ENCODE results near the gene BNC2. TPM values are rescaled to one million over a fixed set of nuclear protein-coding genes. Genes with fewer than 3 reads are reported as not detected.

The BNC2 gene
- total RNA-seq, 1 experiment from 2014 or later: 11.7 TPM

DNA sequence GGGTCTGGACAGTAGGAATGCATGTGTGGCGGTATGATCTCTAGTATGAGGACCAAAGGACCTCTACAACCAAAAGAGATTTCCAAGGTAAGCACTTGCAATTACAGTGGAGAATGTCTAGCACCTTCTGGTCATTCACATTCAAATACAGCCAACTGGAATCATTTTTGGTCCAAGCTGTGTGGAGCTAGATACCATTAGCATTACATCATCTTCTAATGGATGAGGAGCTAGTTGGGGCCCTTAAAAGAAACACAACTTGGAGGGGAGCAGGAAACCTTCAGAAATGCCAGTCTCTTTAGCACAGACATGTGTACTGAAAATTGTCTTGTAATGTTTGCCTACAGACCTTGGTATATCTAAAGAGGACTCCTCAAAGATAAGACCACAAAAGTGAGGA, 244.7 kb downstream of the BNC2 start:
- Histone ChIP-seq H3K27me3 (ENCODE audit: low read length) (no peaks in the 10 kb centered on the region), H3K27ac (ENCODE audit: low read length) (peak overlapping the region; percentile 56; the same call in 1 of the 2 replicates), H3K9me3 (ENCODE audit: low read length) (no peaks in the 10 kb centered on the region), H3K4me1 (ENCODE audit: insufficient read depth, low read length) (peaks cover 23% of the 10 kb centered on the region), H3K4me3 (ENCODE audit: low read length) (no peak overlapping the region), H3K4me2 (ENCODE audit: low read length) (peak overlapping the region; percentile 85), H2AFZ (ENCODE audit: low read length) (no peak overlapping the region), H3K9ac (ENCODE audit: low read length) (no peak overlapping the region), H3K36me3 (ENCODE audit: low read depth, low read length) (no peaks in the 10 kb centered on the region), H3K79me2 (ENCODE audit: low read length) (peaks cover 9% of the 10 kb centered on the region; the same call in 1 of the 2 replicates), H4K20me1 (ENCODE audit: low read length) (no peaks in the 10 kb centered on the region), H3K9me2 (replicated peaks; ENCODE audit: low read length) (no peaks in the 10 kb centered on the region), H3F3A (ENCODE audit: low read length, unreplicated experiment) (no peaks in the 10 kb centered on the region)
- CTCF ChIA-PET: no interaction called here
- intact Hi-C loops (cut with micrococcal nuclease): loop anchor here (5.0 kb wide), 2 partner anchors 76 to 241 kb away; no protein-coding TSS in a partner anchor
- no peak for DNase-seq
- BruUV-seq (replicated peaks): no TSS peak
- POLR2A ChIA-PET (ENCODE audit: unreplicated experiment): no interaction called here
- TF ChIP-seq EZH2phosphoT487 (IDR thresholded peaks at IDR 0.05; ENCODE audit: borderline replicate concordance, low read length): no peak
- TF ChIP-seq EZH2 (IDR thresholded peaks at IDR 0.05; ENCODE audit: low read length, unreplicated experiment): no peak
- TF ChIP-seq, protein P1, sequence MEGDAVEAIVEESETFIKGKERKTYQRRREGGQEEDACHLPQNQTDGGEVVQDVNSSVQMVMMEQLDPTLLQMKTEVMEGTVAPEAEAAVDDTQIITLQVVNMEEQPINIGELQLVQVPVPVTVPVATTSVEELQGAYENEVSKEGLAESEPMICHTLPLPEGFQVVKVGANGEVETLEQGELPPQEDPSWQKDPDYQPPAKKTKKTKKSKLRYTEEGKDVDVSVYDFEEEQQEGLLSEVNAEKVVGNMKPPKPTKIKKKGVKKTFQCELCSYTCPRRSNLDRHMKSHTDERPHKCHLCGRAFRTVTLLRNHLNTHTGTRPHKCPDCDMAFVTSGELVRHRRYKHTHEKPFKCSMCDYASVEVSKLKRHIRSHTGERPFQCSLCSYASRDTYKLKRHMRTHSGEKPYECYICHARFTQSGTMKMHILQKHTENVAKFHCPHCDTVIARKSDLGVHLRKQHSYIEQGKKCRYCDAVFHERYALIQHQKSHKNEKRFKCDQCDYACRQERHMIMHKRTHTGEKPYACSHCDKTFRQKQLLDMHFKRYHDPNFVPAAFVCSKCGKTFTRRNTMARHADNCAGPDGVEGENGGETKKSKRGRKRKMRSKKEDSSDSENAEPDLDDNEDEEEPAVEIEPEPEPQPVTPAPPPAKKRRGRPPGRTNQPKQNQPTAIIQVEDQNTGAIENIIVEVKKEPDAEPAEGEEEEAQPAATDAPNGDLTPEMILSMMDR (conservative IDR thresholded peaks at IDR 0.05; ENCODE audit: low read depth, low read length): no peak
- no peak for ATAC-seq

DNA sequence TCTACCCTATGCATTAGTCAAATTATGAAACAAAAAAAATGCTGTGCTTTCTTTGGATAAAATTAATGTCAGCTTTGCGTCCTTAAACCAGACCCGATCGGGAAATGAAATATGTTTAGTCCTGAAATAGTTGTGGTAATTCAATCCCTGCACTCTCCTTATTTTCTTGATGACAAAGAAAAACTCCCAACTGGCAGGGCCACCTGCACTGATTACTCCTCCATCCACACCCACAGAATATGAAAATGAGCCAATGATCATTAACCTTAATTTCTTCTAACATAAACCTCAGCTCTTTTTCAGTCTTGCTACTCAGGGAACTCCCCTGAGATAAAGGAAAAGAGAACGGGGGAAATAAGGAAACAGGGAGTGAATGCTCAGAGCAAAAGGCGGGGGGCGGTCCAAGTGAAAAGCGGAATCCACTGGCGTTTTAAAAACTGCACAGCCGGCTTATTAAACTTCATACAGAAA, 245.3 kb downstream of the BNC2 start:
- Histone ChIP-seq H3K9ac (ENCODE audit: low read length) (no peak overlapping the region), H3K27ac (ENCODE audit: low read length) (no peak overlapping the region), H3K4me2 (ENCODE audit: low read length) (no peak overlapping the region), H3K9me2 (replicated peaks; ENCODE audit: low read length) (no peaks in the 10 kb centered on the region), H3K79me2 (ENCODE audit: low read length) (peaks cover 9% of the 10 kb centered on the region; the same call in 1 of the 2 replicates), H3K27me3 (ENCODE audit: low read length) (no peaks in the 10 kb centered on the region), H3K9me3 (ENCODE audit: low read length) (no peaks in the 10 kb centered on the region), H3K4me3 (ENCODE audit: low read length) (no peak overlapping the region), H3F3A (ENCODE audit: low read length, unreplicated experiment) (no peaks in the 10 kb centered on the region), H3K4me1 (ENCODE audit: insufficient read depth, low read length) (peaks cover 23% of the 10 kb centered on the region), H3K36me3 (ENCODE audit: low read depth, low read length) (no peaks in the 10 kb centered on the region), H4K20me1 (ENCODE audit: low read length) (no peaks in the 10 kb centered on the region), H2AFZ (ENCODE audit: low read length) (no peak overlapping the region)
- intact Hi-C loops (cut with micrococcal nuclease): loop anchor here (5.0 kb wide), 2 partner anchors 77 to 242 kb away; no protein-coding TSS in a partner anchor
- POLR2A ChIA-PET (ENCODE audit: unreplicated experiment): no interaction called here
- TF ChIP-seq EZH2phosphoT487 (IDR thresholded peaks at IDR 0.05; ENCODE audit: borderline replicate concordance, low read length): no peak
- TF ChIP-seq, protein P1 (conservative IDR thresholded peaks at IDR 0.05; ENCODE audit: low read depth, low read length): no peak
- no peak for TF ChIP-seq EZH2 (IDR thresholded peaks at IDR 0.05; ENCODE audit: low read length, unreplicated experiment)
- BruUV-seq (replicated peaks): no TSS peak
- CTCF ChIA-PET: no interaction called here
- DNase-seq: no peak
- no peak for ATAC-seq

DNA sequence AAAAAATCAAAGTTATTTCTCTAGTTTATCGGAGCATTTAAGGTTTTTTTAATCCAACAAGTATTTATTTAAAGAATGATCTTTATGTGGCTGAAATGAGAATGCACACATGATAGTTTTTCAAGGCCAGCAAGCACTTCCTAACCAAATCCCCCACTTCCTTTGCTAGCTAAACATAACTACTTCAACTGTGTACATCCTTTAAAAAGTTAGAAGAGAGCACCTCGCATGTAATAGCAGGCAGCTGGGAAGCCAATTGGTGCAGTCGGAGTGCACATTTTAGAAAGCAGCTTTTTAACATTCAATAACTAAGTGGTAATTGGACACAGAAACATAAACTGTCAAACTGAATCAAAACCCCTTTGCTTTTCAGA, 245.7 kb downstream of the BNC2 start:
- Histone ChIP-seq H3K9ac (ENCODE audit: low read length) (no peak overlapping the region), H3K4me3 (ENCODE audit: low read length) (no peak overlapping the region), H3K9me3 (ENCODE audit: low read length) (no peaks in the 10 kb centered on the region), H3K4me1 (ENCODE audit: insufficient read depth, low read length) (peaks cover 23% of the 10 kb centered on the region), H3K36me3 (ENCODE audit: low read depth, low read length) (no peaks in the 10 kb centered on the region), H3K27ac (ENCODE audit: low read length) (no peak overlapping the region), H3K9me2 (replicated peaks; ENCODE audit: low read length) (no peaks in the 10 kb centered on the region), H3K27me3 (ENCODE audit: low read length) (no peaks in the 10 kb centered on the region), H3K4me2 (ENCODE audit: low read length) (no peak overlapping the region), H3F3A (ENCODE audit: low read length, unreplicated experiment) (no peaks in the 10 kb centered on the region), H4K20me1 (ENCODE audit: low read length) (no peaks in the 10 kb centered on the region), H3K79me2 (ENCODE audit: low read length) (peaks cover 9% of the 10 kb centered on the region; the same call in 1 of the 2 replicates), H2AFZ (ENCODE audit: low read length) (no peak overlapping the region)
- no peak for TF ChIP-seq EZH2 (IDR thresholded peaks at IDR 0.05; ENCODE audit: low read length, unreplicated experiment)
- TF ChIP-seq, protein P1 (conservative IDR thresholded peaks at IDR 0.05; ENCODE audit: low read depth, low read length): no peak
- no peak for TF ChIP-seq EZH2phosphoT487 (IDR thresholded peaks at IDR 0.05; ENCODE audit: borderline replicate concordance, low read length)
- ChIA-PET POLR2A (ENCODE audit: unreplicated experiment) (no interaction called here), CTCF (no interaction called here)
- BruUV-seq (replicated peaks): no TSS peak
- DNase-seq (no peak), ATAC-seq (no peak)
- intact Hi-C loops (cut with micrococcal nuclease): loop anchor here (5.0 kb wide), 2 partner anchors 78 to 243 kb away; no protein-coding TSS in a partner anchor
